Astrocyte of the cerebellum (primary cell): ENCODE results near the gene EFHD2.

ENCODE experiments used
- DNase-seq: peaks from one replicate; pipeline ENCODE4 v3.0.0-alpha.2; 2011; ENCODE audit warnings: low read depth
- H3K4me3 ChIP-seq: 2 replicates; pipeline ENCODE4 v1.5.1; 2011; ENCODE audit warnings: mild to moderate bottlenecking, low read depth, low read length, moderate library complexity
- in situ Hi-C: cut with HindIII; loops from 2 replicates; pipeline ENCODE4 v1.10.0; 2017; ENCODE audit warnings: low sequenced_read_pairs
- TF ChIP-seq, protein P1 (sequence below): IDR thresholded peaks from 2 replicates; pipeline ENCODE4 v1.5.1; 2012; ENCODE audit warnings: low read length, low read depth, moderate library complexity, mild to moderate bottlenecking; ENCODE audit errors: missing control alignments

The EFHD2 gene

DNA sequence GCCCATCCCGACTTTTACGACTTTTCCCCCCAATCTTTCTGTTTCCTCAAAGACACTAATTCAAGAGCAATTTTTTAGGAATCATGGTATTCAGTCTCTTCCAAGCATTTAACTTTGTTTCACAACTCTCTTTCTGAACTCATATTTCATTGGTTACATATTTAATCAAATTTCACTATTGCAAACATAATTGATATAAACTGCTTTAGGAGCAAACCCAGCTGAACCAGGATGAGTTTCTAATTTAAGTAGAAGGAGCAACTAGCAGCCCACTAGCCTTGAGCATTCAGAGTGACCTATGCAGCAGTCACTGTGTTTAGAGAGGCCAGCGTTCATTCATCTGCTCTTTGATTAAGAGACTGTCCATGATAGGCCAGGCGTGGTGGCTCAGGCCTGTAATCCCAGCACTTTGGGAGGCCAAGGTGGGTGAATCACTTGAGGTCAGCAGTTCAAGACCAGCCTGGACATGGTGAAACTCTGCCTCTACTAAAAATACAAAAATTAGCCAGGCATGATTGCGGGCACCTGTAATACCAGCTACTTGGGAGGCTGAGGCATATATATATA lies 68.0 kb downstream of the EFHD2 start:
- TF ChIP-seq, protein P1, sequence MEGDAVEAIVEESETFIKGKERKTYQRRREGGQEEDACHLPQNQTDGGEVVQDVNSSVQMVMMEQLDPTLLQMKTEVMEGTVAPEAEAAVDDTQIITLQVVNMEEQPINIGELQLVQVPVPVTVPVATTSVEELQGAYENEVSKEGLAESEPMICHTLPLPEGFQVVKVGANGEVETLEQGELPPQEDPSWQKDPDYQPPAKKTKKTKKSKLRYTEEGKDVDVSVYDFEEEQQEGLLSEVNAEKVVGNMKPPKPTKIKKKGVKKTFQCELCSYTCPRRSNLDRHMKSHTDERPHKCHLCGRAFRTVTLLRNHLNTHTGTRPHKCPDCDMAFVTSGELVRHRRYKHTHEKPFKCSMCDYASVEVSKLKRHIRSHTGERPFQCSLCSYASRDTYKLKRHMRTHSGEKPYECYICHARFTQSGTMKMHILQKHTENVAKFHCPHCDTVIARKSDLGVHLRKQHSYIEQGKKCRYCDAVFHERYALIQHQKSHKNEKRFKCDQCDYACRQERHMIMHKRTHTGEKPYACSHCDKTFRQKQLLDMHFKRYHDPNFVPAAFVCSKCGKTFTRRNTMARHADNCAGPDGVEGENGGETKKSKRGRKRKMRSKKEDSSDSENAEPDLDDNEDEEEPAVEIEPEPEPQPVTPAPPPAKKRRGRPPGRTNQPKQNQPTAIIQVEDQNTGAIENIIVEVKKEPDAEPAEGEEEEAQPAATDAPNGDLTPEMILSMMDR: no peak
- in situ Hi-C loops: no loop called here
- H3K4me3 ChIP-seq: no peak overlapping the region
- DNase-seq: no peak
